HG03025 (cell line): ENCODE data around the gene WBP2NL.

Experiments used
- ATAC-seq: cut with Tn5 transposase; IDR thresholded peaks from one replicate; pipeline ENCODE4 v1.9.1; 2021; ENCODE audit warnings: mild to moderate bottlenecking, moderate library complexity; ENCODE audit not compliant: unreplicated experiment, low FRiP score

WBP2NL gene

DNA sequence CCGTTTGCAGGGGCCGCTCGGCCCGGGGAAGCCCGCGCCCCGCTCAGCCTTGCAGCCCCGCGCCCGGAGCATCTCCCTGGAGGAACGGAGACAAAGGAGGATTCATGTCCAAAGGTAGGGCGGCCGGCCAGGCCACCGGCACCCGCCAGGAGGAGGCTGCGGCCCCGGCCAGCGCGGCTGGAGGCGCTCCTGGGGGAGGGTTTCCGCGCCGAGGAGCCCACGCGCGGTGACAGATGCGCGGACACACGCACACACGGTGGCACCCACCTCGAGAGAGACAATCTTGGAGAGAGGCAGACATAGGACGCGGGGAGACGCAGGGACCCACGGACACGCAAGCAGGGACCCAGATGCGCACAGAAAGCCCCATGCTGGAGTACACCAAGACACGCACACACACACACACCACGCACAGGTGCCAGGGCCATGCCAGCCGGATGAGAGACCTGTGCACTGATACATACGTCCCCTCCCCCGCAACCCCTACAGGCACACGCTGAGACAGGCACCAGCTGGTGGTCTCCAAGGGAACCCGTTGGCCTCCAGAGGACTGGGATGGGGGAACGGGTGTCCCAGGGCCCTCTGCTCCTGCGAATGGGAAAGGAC lies 21.5 kb upstream of the WBP2NL start:
- no peak for ATAC-seq

DNA sequence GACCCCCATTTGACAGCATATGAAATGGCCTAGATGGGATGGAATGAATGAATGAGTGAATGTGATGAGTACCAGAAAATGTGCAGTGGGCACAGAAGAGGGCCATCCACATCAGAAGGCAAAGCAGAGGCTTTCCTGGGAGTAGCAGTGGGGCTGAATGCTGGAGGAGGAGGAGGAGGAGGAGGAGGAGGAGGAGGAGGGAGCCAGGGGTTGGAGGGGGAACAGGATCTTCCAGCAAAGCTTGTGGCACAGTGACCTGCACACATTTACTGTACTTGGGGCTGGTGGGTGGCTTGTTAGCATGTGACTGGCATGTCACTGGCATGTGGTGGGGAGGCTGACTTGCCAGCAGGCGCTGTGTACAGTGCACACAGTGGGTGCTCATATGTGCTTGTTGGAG lies 19.9 kb upstream of the WBP2NL start:
- no peak for ATAC-seq

DNA sequence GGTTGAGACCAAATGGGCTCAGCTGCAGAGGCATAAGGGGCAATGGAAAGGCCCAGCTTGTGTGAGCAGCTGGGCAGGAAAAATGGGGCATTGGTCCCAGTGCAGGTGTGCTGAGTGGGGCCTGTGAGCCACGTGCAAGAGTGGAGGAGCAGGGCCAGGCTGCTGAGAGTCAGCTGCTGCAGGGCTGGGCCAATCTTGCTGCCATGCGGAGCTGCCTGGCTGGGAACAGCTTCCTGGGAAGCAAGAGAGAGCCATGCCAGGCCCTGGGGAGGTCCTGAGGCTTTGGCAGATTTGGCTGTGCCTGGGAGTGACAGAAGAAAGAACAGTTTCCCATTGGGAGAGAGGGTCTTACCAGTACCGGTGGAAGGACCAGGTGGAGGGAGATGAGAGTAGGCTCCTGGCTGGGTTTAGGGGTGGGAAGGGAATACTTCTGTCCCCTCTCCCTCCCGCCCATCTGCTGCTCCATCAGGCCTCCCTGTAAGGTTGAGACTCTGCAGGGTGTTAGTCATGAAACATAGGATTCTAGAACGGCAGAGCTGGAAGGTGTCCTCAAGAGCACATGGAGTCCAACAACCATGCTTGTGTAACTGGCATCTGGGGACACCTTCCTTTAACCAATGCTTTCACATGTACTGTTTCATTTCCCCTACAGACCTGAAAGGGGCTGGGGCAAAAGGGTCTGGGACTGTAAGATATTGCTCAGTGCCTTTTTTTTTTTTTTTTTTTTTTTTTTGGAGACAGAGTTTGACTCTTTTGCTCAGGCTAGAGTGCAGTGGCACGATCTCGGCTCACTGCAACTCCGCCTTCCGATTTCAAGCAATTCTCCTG lies 19.0 kb upstream of the WBP2NL start:
- ATAC-seq = no peak

DNA sequence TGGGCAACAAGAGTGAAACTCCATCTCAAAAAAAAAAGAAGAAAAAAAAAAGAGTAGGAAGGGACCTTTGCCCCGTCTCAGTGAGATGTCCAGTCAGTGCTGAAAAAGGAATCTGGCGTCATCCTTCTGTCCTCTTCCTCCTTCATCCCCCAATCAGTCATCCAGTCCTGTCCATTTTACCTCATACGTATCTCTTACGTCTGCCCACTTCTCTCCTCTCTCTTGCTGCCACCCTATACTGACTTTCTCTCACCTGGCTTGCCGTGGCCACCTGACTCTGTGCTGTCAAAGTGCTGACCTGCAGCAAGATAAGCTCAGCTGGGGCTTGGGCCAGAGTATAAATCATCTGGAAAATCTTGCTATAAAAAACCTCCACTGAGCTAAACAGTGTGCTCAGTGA lies 15.7 kb upstream of the WBP2NL start:
- no peak for ATAC-seq

DNA sequence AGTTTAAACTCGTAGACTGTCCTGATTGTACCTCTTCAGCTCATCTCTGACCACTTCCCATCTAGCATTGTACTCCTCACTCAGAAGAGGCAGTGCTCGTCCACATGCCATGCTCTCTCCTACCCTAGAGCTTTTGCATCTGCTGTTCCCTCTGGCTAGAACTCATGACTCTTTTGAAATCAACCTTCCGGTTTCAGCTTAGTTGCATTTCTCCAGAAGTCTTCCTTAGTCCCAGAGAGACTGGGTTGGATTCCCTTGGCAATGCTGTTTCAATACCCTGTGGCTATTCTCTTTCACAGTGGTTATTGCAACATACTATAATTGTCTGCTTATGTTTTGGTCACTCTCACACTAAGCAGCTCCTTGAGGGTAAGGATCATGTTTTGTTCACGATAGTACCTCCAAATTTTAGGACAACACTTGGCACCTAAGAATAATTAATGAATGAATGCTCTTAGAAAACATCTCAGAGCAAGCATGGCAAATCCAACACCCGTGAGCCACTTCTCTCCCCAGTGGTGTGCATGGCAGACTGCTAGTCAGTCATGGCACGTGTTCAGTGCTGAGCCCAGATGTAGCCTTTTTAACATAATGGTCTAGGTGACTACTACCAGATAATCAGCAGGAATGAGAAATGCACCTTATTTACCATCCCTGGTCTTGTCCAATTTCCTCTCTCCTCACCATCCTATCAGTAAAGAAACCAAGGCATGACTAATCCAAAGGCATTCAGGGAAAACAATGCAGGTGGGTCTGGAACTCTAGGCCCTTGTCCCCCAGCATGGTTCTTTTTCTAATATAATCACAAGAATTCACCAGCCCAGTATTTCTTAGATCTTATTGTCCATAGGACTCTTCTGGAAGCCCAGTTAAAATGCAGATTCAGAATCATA lies 14.8 kb upstream of the WBP2NL start:
- ATAC-seq = no peak

DNA sequence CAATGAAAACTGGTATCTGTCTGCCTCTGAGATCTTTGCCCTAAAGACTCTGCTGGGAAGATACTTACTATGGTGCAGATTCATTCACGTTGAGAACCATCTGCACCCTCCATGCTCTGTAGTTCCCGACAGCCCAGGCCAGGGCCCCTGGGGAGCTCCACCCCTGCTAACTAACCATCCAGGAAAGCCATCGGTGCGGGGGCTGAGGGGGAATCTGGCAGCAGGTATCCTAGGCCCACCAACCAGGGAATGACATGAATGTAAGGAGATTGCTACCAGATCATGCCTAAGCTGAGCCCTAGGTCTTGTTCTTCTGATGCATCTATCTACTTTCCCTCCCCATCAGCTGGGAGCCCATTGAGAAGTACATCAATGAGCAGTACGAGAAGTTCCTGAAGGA lies 11.3 kb upstream of the WBP2NL start:
- ATAC-seq = no peak

DNA sequence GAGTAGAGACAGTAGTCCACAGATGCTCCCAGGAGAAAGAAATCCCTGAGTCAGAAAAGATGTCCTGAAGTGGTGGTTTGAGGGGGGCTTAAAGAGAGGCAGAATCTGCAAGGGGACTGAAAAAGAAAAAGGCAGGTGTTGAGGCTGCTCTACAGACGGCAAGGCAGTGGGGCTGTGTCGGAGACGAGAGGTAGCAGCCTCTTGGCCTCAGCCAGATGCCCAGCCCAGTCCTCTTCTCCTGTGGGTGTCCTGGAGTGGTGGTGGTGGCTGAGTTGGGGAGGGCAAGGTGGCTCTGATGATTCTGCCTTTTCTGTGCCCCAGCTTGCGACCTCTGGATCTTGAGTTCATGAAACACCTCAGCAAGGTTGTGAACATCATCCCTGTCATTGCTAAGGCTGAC lies 9.3 kb upstream of the WBP2NL start:
- ATAC-seq = no peak

DNA sequence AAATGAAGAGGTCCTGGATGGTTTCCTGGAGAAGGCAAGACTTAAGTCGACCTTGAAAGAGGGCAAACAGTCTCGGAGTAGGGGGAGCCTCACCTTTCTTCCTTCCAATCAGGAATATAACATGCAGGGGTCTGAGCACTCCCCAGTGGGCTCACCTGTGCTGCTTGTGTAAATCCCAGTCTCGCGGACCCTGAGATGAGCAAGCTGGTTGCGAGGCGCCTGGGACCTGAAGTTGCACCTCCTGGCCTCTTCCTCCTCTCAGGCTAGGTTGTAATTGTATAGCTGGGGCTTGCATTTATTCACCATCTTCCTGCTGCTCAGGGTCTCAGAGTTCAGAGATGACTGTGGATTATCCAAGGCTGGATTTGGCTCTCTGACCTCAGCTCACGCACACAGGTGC lies 7.5 kb upstream of the WBP2NL start:
- no peak for ATAC-seq

DNA sequence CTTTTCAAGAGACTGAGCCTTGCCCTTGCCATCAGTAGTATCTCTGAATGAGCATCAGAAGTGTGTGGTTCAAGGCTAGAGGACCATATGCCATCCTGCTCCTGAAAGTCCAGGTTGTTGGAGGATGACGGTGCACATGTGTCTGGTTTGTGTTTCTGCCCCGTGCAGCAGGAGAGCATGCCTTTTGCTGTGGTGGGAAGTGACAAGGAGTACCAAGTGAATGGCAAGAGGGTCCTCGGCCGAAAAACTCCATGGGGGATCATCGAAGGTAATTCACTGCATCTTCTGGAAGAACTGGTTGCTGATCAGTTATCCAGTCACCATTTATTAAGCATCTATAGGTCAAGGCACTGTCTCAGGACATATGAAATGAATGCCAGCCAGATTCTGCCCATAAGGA lies 6.1 kb upstream of the WBP2NL start:
- no peak for ATAC-seq

DNA sequence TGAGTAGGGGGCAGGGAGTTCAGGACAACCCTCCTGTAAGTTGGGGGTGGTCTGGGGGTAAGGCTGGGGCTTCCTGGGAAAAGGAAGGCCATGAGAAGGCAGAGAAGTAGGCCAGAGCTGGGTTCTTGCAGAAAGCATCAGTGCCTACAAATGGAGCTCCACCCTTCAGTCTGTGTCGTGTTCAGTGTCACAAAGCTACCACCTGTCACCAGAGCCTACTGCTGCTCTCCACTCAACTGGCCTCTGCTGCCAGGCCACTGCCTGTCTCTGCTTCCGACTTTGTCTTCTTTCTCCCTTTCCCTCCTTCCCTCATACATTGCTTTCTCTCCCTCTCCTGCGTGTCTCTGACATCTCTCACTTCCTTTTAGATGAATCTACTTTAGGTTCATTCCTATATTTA lies 3.4 kb upstream of the WBP2NL start:
- no peak for ATAC-seq

DNA sequence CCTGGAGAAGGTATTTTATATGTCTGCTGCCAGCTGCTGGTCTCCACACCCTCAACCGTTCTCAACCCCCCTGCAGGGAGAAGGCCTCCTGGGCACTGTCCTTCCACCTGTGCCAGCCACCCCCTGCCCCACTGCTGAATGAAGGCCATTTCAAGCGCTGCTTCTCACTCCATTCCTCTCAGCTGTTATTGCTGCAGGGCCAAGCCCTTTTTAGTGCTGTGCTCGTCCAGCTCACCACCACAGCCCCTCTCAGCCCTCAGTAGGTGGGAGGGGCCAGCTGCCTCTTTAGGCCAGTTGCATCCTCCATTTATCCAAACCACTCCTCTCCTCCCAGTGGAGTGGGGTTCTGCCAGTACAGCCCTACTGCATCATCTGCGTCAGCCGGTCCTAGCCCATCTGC lies 1.8 kb upstream of the WBP2NL start:
- no peak for ATAC-seq

DNA sequence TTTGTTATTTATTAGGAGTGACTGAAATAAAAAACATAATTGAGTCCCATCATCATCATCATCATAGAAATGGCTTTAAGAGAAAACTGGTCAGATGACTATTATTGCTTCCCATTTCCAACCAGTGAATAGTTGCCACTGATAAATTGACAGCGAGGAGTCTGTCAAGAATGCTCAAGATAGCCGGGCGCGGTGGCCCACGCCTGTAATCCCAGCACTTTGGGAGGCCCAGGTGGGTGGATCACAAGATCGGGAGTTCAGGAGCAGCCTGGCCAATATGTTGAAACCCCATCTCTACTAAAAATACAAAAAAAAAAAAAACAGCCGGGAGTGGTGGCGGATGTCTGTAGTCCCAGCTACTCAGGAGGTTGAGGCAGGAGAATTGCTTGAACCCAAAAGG lies 1.9 kb downstream of the WBP2NL start:
- ATAC-seq = no peak

DNA sequence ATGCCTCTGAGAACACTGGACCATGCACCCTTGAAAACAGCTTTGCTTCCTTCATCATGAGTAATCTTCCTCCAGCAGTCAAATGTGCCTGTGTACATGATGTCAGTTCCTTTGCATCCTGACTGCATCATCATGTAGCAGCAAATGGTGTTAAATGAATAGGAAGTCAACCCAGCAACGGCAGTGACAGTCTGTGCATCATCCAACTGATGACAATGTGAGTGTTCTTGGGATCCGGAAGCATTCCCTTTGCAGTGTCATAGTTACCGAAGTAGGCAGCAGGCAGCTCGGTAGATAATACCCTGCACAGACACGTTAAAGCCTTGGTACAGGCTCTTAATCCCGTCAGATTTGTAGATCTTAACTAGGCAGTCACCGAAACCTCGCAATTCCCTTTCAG lies 2.5 kb downstream of the WBP2NL start:
- no peak for ATAC-seq

DNA sequence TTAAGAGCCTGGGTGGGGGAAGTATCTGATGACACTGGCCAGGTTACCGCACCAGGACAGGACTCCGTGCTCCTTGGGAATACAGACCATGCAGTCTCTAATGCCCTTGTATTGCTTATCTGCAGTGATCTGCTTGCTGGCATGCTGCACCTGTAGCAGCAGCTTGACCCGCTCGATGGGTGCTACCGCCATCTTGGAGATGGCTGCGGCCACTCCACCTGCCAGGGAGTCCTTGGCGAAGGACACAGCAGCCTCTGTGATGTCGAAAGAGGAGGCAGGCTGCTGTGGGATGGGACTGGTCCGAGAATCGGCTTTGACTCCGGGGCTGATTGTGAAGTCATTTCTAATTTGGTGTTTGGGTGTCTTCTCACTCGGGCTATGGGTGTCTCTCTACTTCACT lies 3.1 kb downstream of the WBP2NL start:
- no peak for ATAC-seq

DNA sequence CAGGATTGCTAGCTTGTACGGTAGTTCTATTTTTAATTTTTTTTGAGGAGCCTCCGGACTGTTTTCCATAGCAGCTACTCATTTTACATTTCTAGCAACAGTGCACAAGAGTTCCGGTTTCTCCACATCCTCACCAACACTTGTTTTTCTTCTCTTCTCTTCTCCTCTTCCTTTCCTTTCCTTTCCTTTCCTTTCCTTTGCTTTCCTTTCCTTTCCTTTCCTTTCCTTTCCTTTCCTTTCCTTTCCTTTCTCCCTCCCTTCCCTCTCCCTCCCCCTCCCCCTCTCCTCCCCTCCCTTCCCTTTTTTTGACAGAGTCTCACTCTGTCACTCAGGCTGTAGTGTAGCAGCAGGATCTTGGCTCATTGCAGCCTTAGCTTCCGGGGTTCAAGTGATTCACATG lies 9.3 kb downstream of the WBP2NL start:
- ATAC-seq = no peak

DNA sequence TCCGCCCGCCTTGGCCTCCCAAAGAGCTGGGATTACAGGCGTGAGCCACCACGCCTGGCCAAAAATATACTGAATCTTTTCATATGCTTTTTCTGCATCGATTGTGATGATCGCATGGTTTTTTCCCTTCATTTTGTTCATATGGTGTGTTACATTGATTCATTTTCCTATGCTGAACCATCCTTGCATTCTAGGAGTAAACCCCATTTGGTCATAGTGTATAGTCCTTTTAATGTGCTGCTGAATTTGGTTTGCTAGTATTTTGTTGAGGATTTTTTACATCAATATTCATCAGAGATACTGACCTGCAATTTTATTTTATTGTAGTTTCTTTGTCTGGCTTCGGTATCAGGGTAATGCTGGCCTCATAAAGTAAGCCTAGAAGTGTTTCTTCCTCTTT lies 12.2 kb downstream of the WBP2NL start:
- no peak for ATAC-seq

DNA sequence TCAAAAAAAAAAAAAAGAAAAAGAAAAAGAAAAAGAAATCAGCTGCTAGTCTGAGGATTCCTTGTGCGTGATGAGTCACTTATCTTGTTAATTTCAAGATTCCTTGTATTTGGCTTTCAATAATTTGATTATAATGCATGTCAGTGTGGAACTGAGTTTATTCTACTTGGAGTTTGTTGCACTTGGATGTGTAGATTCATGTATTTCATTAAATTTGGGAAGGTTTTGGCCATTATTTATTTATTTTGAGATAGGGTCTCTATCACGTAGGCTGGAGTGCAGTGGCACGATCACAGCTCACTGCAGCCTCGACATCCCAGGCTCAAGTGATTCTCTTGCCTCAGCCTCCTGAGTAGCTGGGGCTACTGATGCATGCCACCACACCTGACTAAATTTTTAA lies 14.8 kb downstream of the WBP2NL start:
- no peak for ATAC-seq

DNA sequence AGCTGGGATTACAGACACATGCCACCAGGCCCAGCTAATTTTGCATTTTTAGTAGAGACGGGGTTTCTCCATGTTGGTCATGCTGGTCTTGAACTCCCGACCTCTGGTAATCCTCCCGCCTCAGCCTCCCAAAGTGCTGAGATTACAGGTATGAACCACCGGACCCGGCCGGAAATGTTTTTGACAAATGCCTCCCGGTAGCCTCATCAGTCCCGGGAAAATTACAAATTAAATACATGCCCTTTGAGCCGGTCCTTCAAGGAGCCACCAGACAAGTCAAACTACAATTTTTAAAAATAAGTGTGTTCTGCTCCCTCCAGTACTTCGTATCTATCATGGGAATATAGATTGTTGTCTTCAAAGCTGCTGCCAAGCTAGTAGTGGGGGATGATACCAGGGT lies 17.5 kb downstream of the WBP2NL start:
- ATAC-seq = no peak

DNA sequence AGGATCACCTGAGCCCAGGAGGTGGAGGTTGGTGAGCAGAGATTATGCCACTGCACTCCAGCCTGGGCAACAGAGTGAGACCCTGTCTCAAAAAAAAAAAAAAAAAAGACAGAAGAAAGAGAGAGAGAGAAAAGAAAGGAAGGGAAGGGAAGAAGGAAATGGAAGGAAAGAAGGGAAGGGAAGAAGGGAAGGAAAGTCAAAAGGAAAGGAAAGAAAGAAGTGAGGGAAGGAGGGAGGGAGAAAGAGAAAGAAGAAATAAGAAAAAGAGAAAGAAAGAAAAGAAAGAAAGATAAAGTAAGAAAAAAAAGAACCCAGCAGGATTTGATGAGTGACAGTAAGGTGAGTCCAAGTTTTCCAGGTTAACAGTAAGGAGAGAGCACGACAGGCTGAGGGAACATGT lies 19.6 kb downstream of the WBP2NL start:
- ATAC-seq = no peak

DNA sequence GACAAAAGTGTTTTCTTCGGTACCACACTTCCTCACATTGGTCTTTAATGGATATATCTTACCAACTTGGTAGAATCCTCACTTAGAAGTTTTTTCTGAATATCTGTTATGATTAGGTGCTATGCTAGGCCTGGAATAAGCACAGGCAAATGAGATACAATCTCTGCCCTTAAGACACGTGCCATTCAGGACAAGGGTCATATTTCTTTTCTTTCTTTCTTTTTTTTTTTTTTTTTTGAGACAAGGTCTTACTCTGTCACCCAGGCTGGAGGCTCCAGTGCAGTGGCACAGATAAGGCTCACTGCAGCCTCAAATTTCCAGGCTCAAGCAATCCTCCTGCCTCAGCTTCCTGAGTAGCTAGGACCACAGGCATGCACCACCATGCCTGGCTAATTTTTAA lies 23.0 kb downstream of the WBP2NL start:
- no peak for ATAC-seq

DNA sequence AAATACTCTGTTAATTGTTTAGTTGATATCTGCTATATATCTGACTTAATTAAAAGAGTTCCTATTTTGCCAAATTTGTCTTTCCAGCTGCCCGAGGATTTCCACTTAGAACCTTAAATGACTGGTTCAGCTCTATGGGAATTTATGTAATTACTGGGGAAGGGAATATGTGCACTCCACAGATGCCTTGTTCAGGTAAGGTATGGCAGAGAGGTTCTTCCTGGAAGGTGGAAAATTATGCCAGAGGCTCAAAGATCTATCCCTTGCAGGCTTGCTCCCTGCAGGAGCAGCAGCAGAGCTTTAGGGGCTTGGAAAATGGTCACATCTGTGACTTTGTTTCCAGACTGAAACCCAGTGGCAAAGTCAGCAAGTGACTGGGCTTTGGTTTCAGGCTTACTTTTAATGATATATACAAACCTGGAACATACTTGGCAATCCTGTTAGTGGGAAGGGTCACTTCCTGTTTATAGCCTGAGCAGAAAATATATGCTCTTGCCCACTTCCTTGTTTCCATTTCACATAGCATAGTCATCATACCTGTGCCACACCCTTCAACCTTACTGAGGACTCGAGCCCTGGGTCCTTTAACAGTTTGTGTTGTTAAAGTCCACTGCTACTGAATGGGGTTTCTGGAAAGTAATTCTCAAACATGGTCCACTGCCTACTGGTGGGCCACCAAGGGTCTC lies 23.7 kb downstream of the WBP2NL start:
- no peak for ATAC-seq
